Neural cell (in vitro differentiated cells): ENCODE data around the gene ADTRP.

Experiments
- EP300 ChIP-seq: fragments of 450-650 bp; conservative IDR thresholded peaks from 2 replicates; pipeline ENCODE4 v1.6.1; 2014; ENCODE audit warnings: antibody characterized with exemption, mild to moderate bottlenecking, moderate library complexity; ENCODE audit not compliant: poor library complexity, severe bottlenecking
- EZH2 ChIP-seq: fragments of 200-600, 300-800 bp; shearing (Covaris generic), sonication (generic); IDR thresholded peaks from 2 replicates; pipeline ENCODE4 v1.6.1; 2014; ENCODE audit warnings: antibody characterized with exemption, low read length, borderline replicate concordance, mild to moderate bottlenecking; ENCODE audit not compliant: insufficient read depth, poor library complexity, severe bottlenecking
- POLR2AphosphoS5 ChIP-seq: IDR thresholded peaks from 2 replicates; pipeline ENCODE4 v1.6.1; 2012
- TF ChIP-seq, protein P1 (sequence below): fragments of 450-650 bp; IDR thresholded peaks from 2 replicates; pipeline ENCODE4 v1.5.1; 2014; ENCODE audit warnings: antibody characterized with exemption, mild to moderate bottlenecking, moderate library complexity; ENCODE audit not compliant: poor library complexity, severe bottlenecking

DNA sequence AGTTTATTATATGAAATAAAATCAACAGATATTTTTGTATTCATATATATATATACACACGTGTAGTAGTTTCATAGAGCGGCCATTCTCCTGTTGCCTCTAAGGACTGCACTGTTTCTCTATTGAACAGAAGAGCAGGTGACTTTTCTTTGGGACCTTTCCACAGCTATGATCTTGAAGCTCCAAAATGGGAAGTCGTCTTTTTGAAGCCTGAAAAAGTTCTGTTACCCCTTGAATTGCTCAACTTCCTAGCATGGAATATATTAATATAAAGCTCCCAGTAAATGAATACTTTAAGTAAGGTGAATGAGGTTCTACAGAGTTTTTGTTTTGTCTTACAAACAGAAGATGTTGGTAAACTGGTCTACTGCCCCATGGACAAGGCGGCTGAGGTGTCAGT lies 42.2 kb upstream of the ADTRP start:
- TF ChIP-seq EP300 (no peak), POLR2AphosphoS5 (no peak), EZH2 (no peak)
- TF ChIP-seq, protein P1, sequence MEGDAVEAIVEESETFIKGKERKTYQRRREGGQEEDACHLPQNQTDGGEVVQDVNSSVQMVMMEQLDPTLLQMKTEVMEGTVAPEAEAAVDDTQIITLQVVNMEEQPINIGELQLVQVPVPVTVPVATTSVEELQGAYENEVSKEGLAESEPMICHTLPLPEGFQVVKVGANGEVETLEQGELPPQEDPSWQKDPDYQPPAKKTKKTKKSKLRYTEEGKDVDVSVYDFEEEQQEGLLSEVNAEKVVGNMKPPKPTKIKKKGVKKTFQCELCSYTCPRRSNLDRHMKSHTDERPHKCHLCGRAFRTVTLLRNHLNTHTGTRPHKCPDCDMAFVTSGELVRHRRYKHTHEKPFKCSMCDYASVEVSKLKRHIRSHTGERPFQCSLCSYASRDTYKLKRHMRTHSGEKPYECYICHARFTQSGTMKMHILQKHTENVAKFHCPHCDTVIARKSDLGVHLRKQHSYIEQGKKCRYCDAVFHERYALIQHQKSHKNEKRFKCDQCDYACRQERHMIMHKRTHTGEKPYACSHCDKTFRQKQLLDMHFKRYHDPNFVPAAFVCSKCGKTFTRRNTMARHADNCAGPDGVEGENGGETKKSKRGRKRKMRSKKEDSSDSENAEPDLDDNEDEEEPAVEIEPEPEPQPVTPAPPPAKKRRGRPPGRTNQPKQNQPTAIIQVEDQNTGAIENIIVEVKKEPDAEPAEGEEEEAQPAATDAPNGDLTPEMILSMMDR, result no peak
